EH (cell line): Measurements from ENCODE around the gene CYP39A1.

Experiments
- DNase-seq: peaks from one replicate; pipeline ENCODE4 v3.0.0-alpha.2; 2015; ENCODE audit warnings: low read depth

Gene CYP39A1

GRCh38 chr6:46652603-46653438 lies at the start of gene CYP39A1, which contains the start of gene SLC25A27:
CYP39A1 (minus strand) TSS chr6:46652818; CDS start chr6:46652582, 236 bp downstream.
SLC25A27 (plus strand) TSS chr6:46652975; CDS start chr6:46653193, 218 bp downstream.
- peak; percentile 76 for DNase-seq

GRCh38 chr6:46699970-46700369 lies 47.4 kb upstream of the CYP39A1 start:
- no peak for DNase-seq

- DNase-seq, result no peak
These were observed 38.4 kb upstream of the CYP39A1 start for GRCh38 chr6:46690911-46691451.

GRCh38 chr6:46690141-46690755 lies 37.6 kb upstream of the CYP39A1 start:
- DNase-seq, result no peak

GRCh38 chr6:46689657-46690056 lies 37.0 kb upstream of the CYP39A1 start:
- DNase-seq, result no peak

- DNase-seq, result no peak
These were observed 36.3 kb upstream of the CYP39A1 start for GRCh38 chr6:46688966-46689335.

GRCh38 chr6:46688117-46688965 lies 35.7 kb upstream of the CYP39A1 start:
- no peak for DNase-seq

- DNase-seq, result no peak
These were observed 35.0 kb upstream of the CYP39A1 start, which contains the start of gene TDRD6 for GRCh38 chr6:46687619-46688097. TDRD6 (plus strand) TSS chr6:46687885; CDS start chr6:46688129, 244 bp downstream.

GRCh38 chr6:46684771-46685170 lies 32.2 kb upstream of the CYP39A1 start:
- peak; percentile 32 for DNase-seq

GRCh38 chr6:46677314-46677654 lies 24.7 kb upstream of the CYP39A1 start:
- no peak for DNase-seq

- DNase-seq, result no peak
These were observed 24.1 kb upstream of the CYP39A1 start for GRCh38 chr6:46676604-46677313.

GRCh38 chr6:46674410-46674809 lies 21.8 kb upstream of the CYP39A1 start:
- no peak for DNase-seq

GRCh38 chr6:46667377-46667776 lies 14.8 kb upstream of the CYP39A1 start:
- DNase-seq, result no peak

GRCh38 chr6:46661483-46661882 lies 8.9 kb upstream of the CYP39A1 start:
- DNase-seq, result no peak

GRCh38 chr6:46657642-46658041 lies 5.0 kb upstream of the CYP39A1 start:
- no peak for DNase-seq

- DNase-seq, result no peak
These were observed 3.2 kb upstream of the CYP39A1 start for GRCh38 chr6:46655803-46656202.

- DNase-seq, result no peak
These were observed 999 bp upstream of the CYP39A1 start for GRCh38 chr6:46653439-46654195.

GRCh38 chr6:46652232-46652602 lies 401 bp downstream of the CYP39A1 start:
- no peak for DNase-seq

GRCh38 chr6:46651816-46652215 lies 802 bp downstream of the CYP39A1 start:
- no peak for DNase-seq

GRCh38 chr6:46651006-46651405 lies 1.6 kb downstream of the CYP39A1 start:
- no peak for DNase-seq
